GM18858 (cell line): ENCODE results near the gene ZBED1.
"Not testable (repeated sequence)": the region's sequence is repeated elsewhere in the genome, so short reads cannot be mapped to it uniquely, and the experiment has no call there.

Experiments used
- ATAC-seq: cut with Tn5 transposase; IDR thresholded peaks from one replicate; pipeline ENCODE4 v1.9.1; 2021; ENCODE audit not compliant: unreplicated experiment

ZBED1 gene

GRCh38 chrX:2498781-2499302 lies 1.9 kb downstream of the ZBED1 start:
- ATAC-seq: no peak

- no peak for ATAC-seq
Measured at GRCh38 chrX:2497961-2498780, 2.6 kb downstream of the ZBED1 start.

GRCh38 chrX:2495595-2495994 lies 5.2 kb downstream of the ZBED1 start:
- ATAC-seq: no peak

- no peak for ATAC-seq
Measured at GRCh38 chrX:2492531-2493218, 8.1 kb downstream of the ZBED1 start.

- ATAC-seq: no peak
Measured at GRCh38 chrX:2490634-2491033, 10.1 kb downstream of the ZBED1 start.

GRCh38 chrX:2489446-2490445 lies 11.0 kb downstream of the ZBED1 start:
- ATAC-seq: no peak

- ATAC-seq: no peak
Measured at GRCh38 chrX:2488621-2489285, 12.0 kb downstream of the ZBED1 start.

GRCh38 chrX:2487366-2487765 lies 13.4 kb downstream of the ZBED1 start:
- no peak for ATAC-seq

- ATAC-seq: no peak
Measured at GRCh38 chrX:2486476-2487133, 14.2 kb downstream of the ZBED1 start.

GRCh38 chrX:2485789-2486345 lies 14.9 kb downstream of the ZBED1 start:
- ATAC-seq: no peak

- ATAC-seq: no peak
Measured at GRCh38 chrX:2484721-2485648, 15.8 kb downstream of the ZBED1 start.

GRCh38 chrX:2484256-2484655 lies 16.5 kb downstream of the ZBED1 start:
- no peak for ATAC-seq

- ATAC-seq: no peak
Measured at GRCh38 chrX:2483398-2484060, 17.2 kb downstream of the ZBED1 start.

GRCh38 chrX:2481597-2481996 lies 19.2 kb downstream of the ZBED1 start:
- ATAC-seq: not testable (repeated sequence)

GRCh38 chrX:2479982-2480381 lies 20.8 kb downstream of the ZBED1 start:
- not testable (repeated sequence) for ATAC-seq

GRCh38 chrX:2479420-2479780 lies 21.4 kb downstream of the ZBED1 start:
- ATAC-seq: no peak

GRCh38 chrX:2478546-2479419 lies 22.0 kb downstream of the ZBED1 start:
- no peak for ATAC-seq
